ENCODE results near the gene VPS72.
A peak's percentile ranks its signal among the peaks of the same experiment; 100 is the strongest.

- TF ChIP-seq ELF1 (IDR thresholded peaks at IDR 0.05; ENCODE audit: borderline replicate concordance, low read depth) (no peak), SRF (IDR thresholded peaks at IDR 0.05; ENCODE audit: low read depth) (no peak), POLR2A (IDR thresholded peaks at IDR 0.05; ENCODE audit: borderline replicate concordance, extremely low read depth, insufficient read depth, insufficient read length) (no peak), EZH2 (IDR thresholded peaks at IDR 0.05) (no peak), SP1 (IDR thresholded peaks at IDR 0.05; ENCODE audit: low read depth) (peak; percentile 49), POLR2AphosphoS5 (IDR thresholded peaks at IDR 0.05; ENCODE audit: low read depth, low read length) (peak; percentile 80), JUND (IDR thresholded peaks at IDR 0.05) (no peak)
- TF ChIP-seq, protein P1, sequence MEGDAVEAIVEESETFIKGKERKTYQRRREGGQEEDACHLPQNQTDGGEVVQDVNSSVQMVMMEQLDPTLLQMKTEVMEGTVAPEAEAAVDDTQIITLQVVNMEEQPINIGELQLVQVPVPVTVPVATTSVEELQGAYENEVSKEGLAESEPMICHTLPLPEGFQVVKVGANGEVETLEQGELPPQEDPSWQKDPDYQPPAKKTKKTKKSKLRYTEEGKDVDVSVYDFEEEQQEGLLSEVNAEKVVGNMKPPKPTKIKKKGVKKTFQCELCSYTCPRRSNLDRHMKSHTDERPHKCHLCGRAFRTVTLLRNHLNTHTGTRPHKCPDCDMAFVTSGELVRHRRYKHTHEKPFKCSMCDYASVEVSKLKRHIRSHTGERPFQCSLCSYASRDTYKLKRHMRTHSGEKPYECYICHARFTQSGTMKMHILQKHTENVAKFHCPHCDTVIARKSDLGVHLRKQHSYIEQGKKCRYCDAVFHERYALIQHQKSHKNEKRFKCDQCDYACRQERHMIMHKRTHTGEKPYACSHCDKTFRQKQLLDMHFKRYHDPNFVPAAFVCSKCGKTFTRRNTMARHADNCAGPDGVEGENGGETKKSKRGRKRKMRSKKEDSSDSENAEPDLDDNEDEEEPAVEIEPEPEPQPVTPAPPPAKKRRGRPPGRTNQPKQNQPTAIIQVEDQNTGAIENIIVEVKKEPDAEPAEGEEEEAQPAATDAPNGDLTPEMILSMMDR (IDR thresholded peaks at IDR 0.05 in 2 of 3, conservative IDR thresholded peaks at IDR 0.05 in 1 of 3; ENCODE audit: borderline replicate concordance in 1 of 3, insufficient read depth in 1 of 3, low read depth in 2 of 3, low read length in 2 of 3), result no peak
- TF ChIP-seq, protein P2, sequence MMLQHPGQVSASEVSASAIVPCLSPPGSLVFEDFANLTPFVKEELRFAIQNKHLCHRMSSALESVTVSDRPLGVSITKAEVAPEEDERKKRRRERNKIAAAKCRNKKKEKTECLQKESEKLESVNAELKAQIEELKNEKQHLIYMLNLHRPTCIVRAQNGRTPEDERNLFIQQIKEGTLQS (IDR thresholded peaks at IDR 0.05), result no peak
- TF ChIP-seq, protein P3, sequence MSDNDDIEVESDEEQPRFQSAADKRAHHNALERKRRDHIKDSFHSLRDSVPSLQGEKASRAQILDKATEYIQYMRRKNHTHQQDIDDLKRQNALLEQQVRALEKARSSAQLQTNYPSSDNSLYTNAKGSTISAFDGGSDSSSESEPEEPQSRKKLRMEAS (IDR thresholded peaks at IDR 0.05), result no peak
Measured at GRCh38 chr1:151146412-151147131, 43.4 kb downstream of the VPS72 start, which contains the start of gene SEMA6C.

Measured in HCT116 (cell line).